ENCODE results near the gene CKAP5. TPM values are rescaled to one million over a fixed set of nuclear protein-coding genes. Genes with fewer than 3 reads are reported as not detected.

CKAP5 gene
- polyA plus RNA-seq, 1 donor (not counting 4 experiments of a cell fraction or from before 2014, with no cell fraction given), result 96.4 TPM

- DNase-seq (ENCODE audit: low read depth, low spot score), result no peak
- dilution Hi-C loops (cut with MboI; ENCODE audit: extremely low pct_ligation_motif_present, low sequenced_read_pairs), result no loop called here
- Histone ChIP-seq H3K36me3 (ENCODE audit: control insufficient read depth in 2 of 2, extremely low read depth in 1 of 2, insufficient read depth in 2 of 2, low read length in 2 of 2) (peaks cover 0 to 4% of the 10 kb centered on the region in 2 experiments), H3K4me1 (ENCODE audit: control insufficient read depth, extremely low read depth, insufficient read depth, low read length) (peaks cover 30% of the 10 kb centered on the region), H3K27me3 (ENCODE audit: control insufficient read depth, extremely low read depth, insufficient read depth, low read length) (no peaks in the 10 kb centered on the region), H3K4me2 (ENCODE audit: control insufficient read depth, extremely low read depth, insufficient read depth, low read depth, low read length) (peak overlapping the region; percentile 96), H3K9ac (ENCODE audit: control insufficient read depth, extremely low read depth, insufficient read depth, low read length) (no peak overlapping the region), H2AFZ (ENCODE audit: control insufficient read depth, low read length) (no peak overlapping the region), H3K79me2 (ENCODE audit: control insufficient read depth, insufficient read depth, low read length) (peaks cover 98% of the 10 kb centered on the region), H3K27ac (ENCODE audit: control insufficient read depth, insufficient read depth, low read length) (no peak overlapping the region), H3K4me3 (ENCODE audit: control insufficient read depth in 2 of 3, extremely low read depth in 1 of 3, insufficient read depth in 2 of 3, low read depth in 1 of 3, low read length in 3 of 3) (no peak overlapping the region), H3K9me1 (ENCODE audit: control insufficient read depth, extremely low read depth, insufficient read depth, low read length) (peaks cover 7% of the 10 kb centered on the region), H4K20me1 (ENCODE audit: control insufficient read depth, extremely low read depth, insufficient read depth, low read length) (peaks cover 23% of the 10 kb centered on the region), H3K9me3 (ENCODE audit: control insufficient read depth, low read depth, low read length) (no peaks in the 10 kb centered on the region)
- no peak for FAIRE-seq
- TF ChIP-seq EZH2 (IDR thresholded peaks at IDR 0.05; ENCODE audit: low read length), result no peak
- TF ChIP-seq, protein P1, sequence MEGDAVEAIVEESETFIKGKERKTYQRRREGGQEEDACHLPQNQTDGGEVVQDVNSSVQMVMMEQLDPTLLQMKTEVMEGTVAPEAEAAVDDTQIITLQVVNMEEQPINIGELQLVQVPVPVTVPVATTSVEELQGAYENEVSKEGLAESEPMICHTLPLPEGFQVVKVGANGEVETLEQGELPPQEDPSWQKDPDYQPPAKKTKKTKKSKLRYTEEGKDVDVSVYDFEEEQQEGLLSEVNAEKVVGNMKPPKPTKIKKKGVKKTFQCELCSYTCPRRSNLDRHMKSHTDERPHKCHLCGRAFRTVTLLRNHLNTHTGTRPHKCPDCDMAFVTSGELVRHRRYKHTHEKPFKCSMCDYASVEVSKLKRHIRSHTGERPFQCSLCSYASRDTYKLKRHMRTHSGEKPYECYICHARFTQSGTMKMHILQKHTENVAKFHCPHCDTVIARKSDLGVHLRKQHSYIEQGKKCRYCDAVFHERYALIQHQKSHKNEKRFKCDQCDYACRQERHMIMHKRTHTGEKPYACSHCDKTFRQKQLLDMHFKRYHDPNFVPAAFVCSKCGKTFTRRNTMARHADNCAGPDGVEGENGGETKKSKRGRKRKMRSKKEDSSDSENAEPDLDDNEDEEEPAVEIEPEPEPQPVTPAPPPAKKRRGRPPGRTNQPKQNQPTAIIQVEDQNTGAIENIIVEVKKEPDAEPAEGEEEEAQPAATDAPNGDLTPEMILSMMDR (optimal IDR thresholded peaks at IDR 0.05 in 1 of 3, IDR thresholded peaks at IDR 0.05 in 1 of 3, conservative IDR thresholded peaks at IDR 0.05 in 1 of 3; ENCODE audit: extremely low read depth in 1 of 3, insufficient read depth in 2 of 3, low read length in 3 of 3), result no peak
These were observed 18.1 kb downstream of the CKAP5 start for GRCh38 chr11:46827995-46828394.

DNA sequence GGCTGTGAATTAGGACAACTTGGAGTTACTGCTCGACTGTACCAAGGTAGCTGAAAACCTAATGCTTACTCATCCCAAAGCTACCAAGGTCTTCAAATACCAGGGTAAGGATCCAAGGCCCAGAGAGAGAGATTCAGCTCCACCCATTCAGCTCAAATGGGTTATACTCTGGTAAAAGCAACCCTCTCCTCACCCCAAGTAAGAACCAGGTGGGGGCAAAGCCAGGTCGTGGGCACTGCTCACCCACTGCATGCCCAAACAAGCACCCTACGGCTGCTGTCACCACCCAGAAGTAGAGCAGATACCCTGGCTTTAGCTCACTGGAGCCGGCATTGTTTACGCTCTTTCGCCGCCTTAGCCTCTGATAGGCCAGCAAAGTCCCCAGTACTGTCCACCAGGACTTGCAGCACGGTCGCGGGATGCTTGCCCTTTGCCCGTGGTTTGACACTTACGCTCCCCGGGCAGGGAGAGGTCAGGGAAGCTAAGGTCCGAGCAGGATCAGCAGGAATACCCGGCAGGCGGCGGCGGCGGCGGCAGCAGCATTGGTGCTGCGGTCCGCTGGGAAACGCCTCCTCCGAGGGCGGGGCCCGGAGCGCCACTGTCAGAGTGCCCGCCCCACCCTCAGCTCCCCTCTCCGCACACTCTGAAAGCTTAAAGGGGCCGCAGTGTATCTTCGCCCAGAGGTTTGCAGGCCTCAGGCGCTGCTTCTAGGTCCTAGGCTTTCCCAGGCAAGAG lies 19.6 kb downstream of the CKAP5 start:
- peaks cover 0 to 4% of the 10 kb centered on the region in 2 experiments for H3K36me3 ChIP-seq (ENCODE audit: control insufficient read depth in 2 of 2, extremely low read depth in 1 of 2, insufficient read depth in 2 of 2, low read length in 2 of 2)
- peak overlapping the region; percentile 74 for H3K9ac ChIP-seq (ENCODE audit: control insufficient read depth, extremely low read depth, insufficient read depth, low read length)
- peaks cover 98% of the 10 kb centered on the region for H3K79me2 ChIP-seq (ENCODE audit: control insufficient read depth, insufficient read depth, low read length)
- no peak for TF ChIP-seq EZH2 (IDR thresholded peaks at IDR 0.05; ENCODE audit: low read length)
- TF ChIP-seq, protein P1 (optimal IDR thresholded peaks at IDR 0.05 in 1 of 3, IDR thresholded peaks at IDR 0.05 in 1 of 3, conservative IDR thresholded peaks at IDR 0.05 in 1 of 3; ENCODE audit: extremely low read depth in 1 of 3, insufficient read depth in 2 of 3, low read length in 3 of 3), result no peak
- peak overlapping the region; percentile 88 for H2AFZ ChIP-seq (ENCODE audit: control insufficient read depth, low read length)
- H4K20me1 ChIP-seq (ENCODE audit: control insufficient read depth, extremely low read depth, insufficient read depth, low read length), result peaks cover 20% of the 10 kb centered on the region
- FAIRE-seq (no peak), DNase-seq (ENCODE audit: low read depth, low spot score) (no peak)
- H3K9me1 ChIP-seq (ENCODE audit: control insufficient read depth, extremely low read depth, insufficient read depth, low read length), result peaks cover 7% of the 10 kb centered on the region
- H3K9me3 ChIP-seq (ENCODE audit: control insufficient read depth, low read depth, low read length), result no peaks in the 10 kb centered on the region
- H3K27me3 ChIP-seq (ENCODE audit: control insufficient read depth, extremely low read depth, insufficient read depth, low read length), result no peaks in the 10 kb centered on the region
- H3K4me1 ChIP-seq (ENCODE audit: control insufficient read depth, extremely low read depth, insufficient read depth, low read length), result peaks cover 27% of the 10 kb centered on the region
- H3K4me3 ChIP-seq (ENCODE audit: control insufficient read depth in 2 of 3, extremely low read depth in 1 of 3, insufficient read depth in 2 of 3, low read depth in 1 of 3, low read length in 3 of 3), result peak overlapping the region; percentile 43 to 90 (median 87)
- H3K4me2 ChIP-seq (ENCODE audit: control insufficient read depth, extremely low read depth, insufficient read depth, low read depth, low read length), result peak overlapping the region; percentile 96
- peak overlapping the region; percentile 71 for H3K27ac ChIP-seq (ENCODE audit: control insufficient read depth, insufficient read depth, low read length)
- dilution Hi-C loops (cut with MboI; ENCODE audit: extremely low pct_ligation_motif_present, low sequenced_read_pairs), result no loop called here
